HEK293T (cell line): ENCODE measurements around the gene TWIST2.

ENCODE experiments used
- CTCF ChIA-PET: fragments of 350-600 bp; formaldehyde crosslinking; extraction: SDS; loops from one replicate; lab custom pipeline; 2021; ENCODE audit warnings: antibody characterized with exemption, inconsistent platforms; lab: Yijun Ruan, JAX
- POLR2A ChIA-PET: fragments of 350-600 bp; formaldehyde crosslinking; extraction: SDS; loops from one replicate; lab custom pipeline; 2020; ENCODE audit warnings: antibody characterized with exemption, inconsistent platforms; lab: Yijun Ruan, JAX
- DNase-seq: peaks from one replicate; pipeline ENCODE4 v3.0.0; 2012; ENCODE audit warnings: mixed read lengths; ENCODE audit errors: extremely low spot score
- ARNT ChIP-seq: fragments of 450-650 bp; IDR thresholded peaks from 2 replicates; pipeline ENCODE4 v1.6.1; 2017; ENCODE audit warnings: mild to moderate bottlenecking
- BHLHE40 ChIP-seq: fragments of 450-650 bp; IDR thresholded peaks from 2 replicates; pipeline ENCODE4 v1.6.1; 2016; ENCODE audit warnings: mild to moderate bottlenecking, moderate library complexity, borderline replicate concordance
- CTBP1 ChIP-seq: fragments of 450-650 bp; IDR thresholded peaks from 2 replicates; pipeline ENCODE4 v1.6.1; 2016; ENCODE audit warnings: borderline replicate concordance
- ELF4 ChIP-seq: fragments of 450-650 bp; IDR thresholded peaks from 2 replicates; pipeline ENCODE4 v1.6.1; 2017; ENCODE audit warnings: antibody characterized with exemption
- FOXK2 ChIP-seq: fragments of 450-650 bp; IDR thresholded peaks from 2 replicates; pipeline ENCODE4 v1.6.1; 2016; ENCODE audit warnings: mild to moderate bottlenecking
- FOXM1 ChIP-seq: fragments of 450-650 bp; IDR thresholded peaks from 2 replicates; pipeline ENCODE4 v1.6.1; 2017; ENCODE audit warnings: mild to moderate bottlenecking, borderline replicate concordance
- HDGF ChIP-seq: fragments of 450-650 bp; IDR thresholded peaks from 2 replicates; pipeline ENCODE4 v1.6.1; 2017; ENCODE audit warnings: antibody characterized with exemption, borderline replicate concordance
- L3MBTL2 ChIP-seq: fragments of 450-650 bp; conservative IDR thresholded peaks from 2 replicates; pipeline ENCODE4 v1.6.1; 2016; ENCODE audit warnings: mild to moderate bottlenecking
- LEF1 ChIP-seq: fragments of 450-650 bp; IDR thresholded peaks from 2 replicates; pipeline ENCODE4 v1.6.1; 2017; ENCODE audit warnings: mild to moderate bottlenecking, borderline replicate concordance
- NFRKB ChIP-seq: fragments of 450-650 bp; IDR thresholded peaks from 2 replicates; pipeline ENCODE4 v1.6.1; 2016; ENCODE audit warnings: mild to moderate bottlenecking, moderate library complexity
- PKNOX1 ChIP-seq: fragments of 450-650 bp; IDR thresholded peaks from 2 replicates; pipeline ENCODE4 v1.6.1; 2016
- SP1 ChIP-seq: fragments of 450-650 bp; IDR thresholded peaks from 2 replicates; pipeline ENCODE4 v1.6.1; 2017
- SUZ12 ChIP-seq: fragments of 450-650 bp; IDR thresholded peaks from 2 replicates; pipeline ENCODE4 v1.6.1; 2016; ENCODE audit warnings: mild to moderate bottlenecking
- TARDBP ChIP-seq: fragments of 450-650 bp; IDR thresholded peaks from 2 replicates; pipeline ENCODE4 v1.6.1; 2016
- ZNF384 ChIP-seq: fragments of 450-650 bp; IDR thresholded peaks from 2 replicates; pipeline ENCODE4 v1.6.1; 2016

Gene TWIST2

GRCh38 chr2:238872628-238873380 lies 24.9 kb downstream of the TWIST2 start:
- ChIA-PET CTCF (no interaction called here), POLR2A (no interaction called here)
- TF ChIP-seq FOXK2 (no peak), LEF1 (no peak), BHLHE40 (no peak), HDGF (no peak), TARDBP (no peak), SP1 (no peak), FOXM1 (no peak), L3MBTL2 (no peak), PKNOX1 (no peak), CTBP1 (no peak)
- DNase-seq: no peak

GRCh38 chr2:238873381-238873801 lies 25.5 kb downstream of the TWIST2 start:
- CTCF ChIA-PET: no interaction called here
- POLR2A ChIA-PET: no interaction called here
- no peak for DNase-seq
- TF ChIP-seq ZNF384 (no peak), TARDBP (no peak), FOXM1 (no peak), NFRKB (no peak)

GRCh38 chr2:238873841-238874240 lies 26.0 kb downstream of the TWIST2 start:
- CTCF ChIA-PET: no interaction called here
- DNase-seq: no peak
- TF ChIP-seq ARNT (no peak), ELF4 (no peak), PKNOX1 (no peak), L3MBTL2 (no peak), SUZ12 (no peak), SP1 (no peak), ZNF384 (no peak), BHLHE40 (no peak), CTBP1 (no peak), LEF1 (no peak), FOXM1 (no peak), NFRKB (no peak)
- POLR2A ChIA-PET: no interaction called here

- TF ChIP-seq FOXK2 (no peak), TARDBP (no peak), ARNT (no peak), BHLHE40 (no peak), SUZ12 (no peak), PKNOX1 (no peak), FOXM1 (no peak), SP1 (no peak), ZNF384 (no peak), CTBP1 (no peak)
- no peak for DNase-seq
- POLR2A ChIA-PET: no interaction called here
- CTCF ChIA-PET: interaction anchor here (0.7 to 0.8 kb wide), 2 partner anchors 9 to 534 kb away, joined by 3 to 4 read pairs; no protein-coding TSS in a partner anchor
Observed at GRCh38 chr2:238874330-238875050, 26.6 kb downstream of the TWIST2 start.

GRCh38 chr2:238875101-238875470 lies 27.2 kb downstream of the TWIST2 start:
- ChIA-PET CTCF (interaction anchor here (0.7 to 0.8 kb wide), 2 partner anchors 10 to 534 kb away, joined by 3 to 4 read pairs; no protein-coding TSS in a partner anchor), POLR2A (no interaction called here)
- TF ChIP-seq PKNOX1 (no peak), L3MBTL2 (no peak), CTBP1 (no peak)
- no peak for DNase-seq

- CTCF ChIA-PET: interaction anchor here (0.8 kb wide), 1 partner anchor 10 kb away, joined by 4 read pairs; no protein-coding TSS in a partner anchor
Observed at GRCh38 chr2:238875471-238876231, 27.8 kb downstream of the TWIST2 start.

More at GRCh38 chr2:238875471-238876231, 27.8 kb downstream of the TWIST2 start:
- TF ChIP-seq NFRKB (no peak), HDGF (no peak)
- POLR2A ChIA-PET: no interaction called here
- DNase-seq: no peak
